GM21515 (cell line): ENCODE data around the gene ZKSCAN1.
"Not testable (repeated sequence)": the region's sequence is repeated elsewhere in the genome, so short reads cannot be mapped to it uniquely, and the experiment has no call there.

Source experiments
- ATAC-seq: cut with Tn5 transposase; IDR thresholded peaks from one replicate; pipeline ENCODE4 v1.9.1; 2021; ENCODE audit not compliant: unreplicated experiment

Gene ZKSCAN1

GRCh38 chr7:100000239-100000638, 15.2 kb upstream of the ZKSCAN1 start:
- no peak for ATAC-seq

GRCh38 chr7:100003711-100004661, 11.4 kb upstream of the ZKSCAN1 start:
- no peak for ATAC-seq

- no peak for ATAC-seq
These were observed 7.5 kb upstream of the ZKSCAN1 start for GRCh38 chr7:100007887-100008286.

- ATAC-seq: no peak
These were observed 6.9 kb upstream of the ZKSCAN1 start for GRCh38 chr7:100008525-100008924.

GRCh38 chr7:100009952-100010351, 5.4 kb upstream of the ZKSCAN1 start:
- not testable (repeated sequence) for ATAC-seq

- ATAC-seq: no peak
These were observed 4.5 kb upstream of the ZKSCAN1 start for GRCh38 chr7:100010901-100011300.

- ATAC-seq: no peak
These were observed 3.9 kb upstream of the ZKSCAN1 start for GRCh38 chr7:100011516-100011915.

GRCh38 chr7:100012385-100013327, 2.7 kb upstream of the ZKSCAN1 start:
- ATAC-seq: not testable (repeated sequence)

- no peak for ATAC-seq
These were observed 2.1 kb upstream of the ZKSCAN1 start for GRCh38 chr7:100013328-100013676.

GRCh38 chr7:100016215-100016901, 962 bp downstream of the ZKSCAN1 start:
- no peak for ATAC-seq

GRCh38 chr7:100017300-100017699, 1.9 kb downstream of the ZKSCAN1 start:
- ATAC-seq: no peak

- no peak for ATAC-seq
These were observed 2.5 kb downstream of the ZKSCAN1 start for GRCh38 chr7:100017875-100018274.

- no peak for ATAC-seq
These were observed 4.5 kb downstream of the ZKSCAN1 start for GRCh38 chr7:100019908-100020307.

- ATAC-seq: no peak
These were observed 5.9 kb downstream of the ZKSCAN1 start for GRCh38 chr7:100021297-100021696.

- ATAC-seq: no peak
These were observed 7.2 kb downstream of the ZKSCAN1 start for GRCh38 chr7:100022621-100023020.

GRCh38 chr7:100023526-100023925, 8.1 kb downstream of the ZKSCAN1 start:
- no peak for ATAC-seq

GRCh38 chr7:100024020-100024619, 8.7 kb downstream of the ZKSCAN1 start:
- no peak for ATAC-seq

- ATAC-seq: no peak
These were observed 11.8 kb downstream of the ZKSCAN1 start for GRCh38 chr7:100027197-100027596.

- no peak for ATAC-seq
These were observed 14.2 kb downstream of the ZKSCAN1 start for GRCh38 chr7:100029596-100029995.

- ATAC-seq: no peak
These were observed 18.1 kb downstream of the ZKSCAN1 start for GRCh38 chr7:100033526-100033925.
